Midbrain (tissue), 1 donor: ENCODE results near the gene VPS18.

Experiments used
- DNase-seq: peaks from one replicate; lab custom pipeline; 2025; lab: John Stamatoyannopoulos, UW

VPS18 gene

DNA sequence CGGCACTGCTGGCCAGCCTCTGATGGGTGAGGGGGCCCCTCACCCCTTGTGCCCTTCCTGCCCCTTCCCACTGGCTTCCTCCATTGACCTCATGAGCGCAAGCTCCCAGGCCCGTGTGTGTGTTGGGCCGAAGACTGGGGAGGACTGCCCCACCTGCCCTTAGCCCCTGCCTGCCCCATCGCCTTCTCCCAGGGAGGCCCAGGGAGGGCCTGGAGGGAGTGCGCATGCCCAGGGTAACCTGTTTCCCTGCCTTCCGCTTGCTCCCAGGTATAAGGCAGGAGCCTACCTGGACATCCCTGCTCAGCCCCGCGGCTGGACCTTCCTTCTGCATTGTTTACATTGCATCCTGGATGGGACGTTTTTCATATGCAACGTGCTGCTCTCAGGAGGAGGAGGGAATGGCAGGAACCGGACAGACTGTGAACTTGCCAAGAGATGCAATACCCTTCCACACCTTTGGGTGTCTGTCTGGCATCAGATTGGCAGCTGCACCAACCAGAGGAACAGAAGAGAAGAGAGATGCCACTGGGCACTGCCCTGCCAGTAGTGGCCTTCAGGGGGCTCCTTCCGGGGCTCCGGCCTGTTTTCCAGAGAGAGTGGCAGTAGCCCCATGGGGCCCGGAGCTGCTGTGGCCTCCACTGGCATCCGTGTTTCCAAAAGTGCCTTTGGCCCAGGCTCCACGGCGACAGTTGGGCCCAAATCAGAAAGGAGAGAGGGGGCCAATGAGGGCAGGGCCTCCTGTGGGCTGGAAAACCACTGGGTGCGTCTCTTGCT lies 43.7 kb downstream of the VPS18 start:
- DNase-seq: no peak

DNA sequence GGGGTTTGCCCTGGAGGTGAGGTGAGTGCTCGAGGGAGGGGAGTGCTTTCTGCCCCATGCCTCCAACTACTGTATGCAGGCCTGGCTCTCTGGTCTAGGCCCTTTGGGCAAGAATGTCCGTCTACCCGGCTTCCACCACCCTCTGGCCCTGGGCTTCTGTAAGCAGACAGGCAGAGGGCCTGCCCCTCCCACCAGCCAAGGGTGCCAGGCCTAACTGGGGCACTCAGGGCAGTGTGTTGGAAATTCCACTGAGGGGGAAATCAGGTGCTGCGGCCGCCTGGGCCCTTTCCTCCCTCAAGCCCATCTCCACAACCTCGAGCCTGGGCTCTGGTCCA lies 44.3 kb downstream of the VPS18 start:
- DNase-seq: no peak

- no peak for DNase-seq
Measured at GRCh38 chr15:40940296-40940801, 46.1 kb downstream of the VPS18 start.

DNA sequence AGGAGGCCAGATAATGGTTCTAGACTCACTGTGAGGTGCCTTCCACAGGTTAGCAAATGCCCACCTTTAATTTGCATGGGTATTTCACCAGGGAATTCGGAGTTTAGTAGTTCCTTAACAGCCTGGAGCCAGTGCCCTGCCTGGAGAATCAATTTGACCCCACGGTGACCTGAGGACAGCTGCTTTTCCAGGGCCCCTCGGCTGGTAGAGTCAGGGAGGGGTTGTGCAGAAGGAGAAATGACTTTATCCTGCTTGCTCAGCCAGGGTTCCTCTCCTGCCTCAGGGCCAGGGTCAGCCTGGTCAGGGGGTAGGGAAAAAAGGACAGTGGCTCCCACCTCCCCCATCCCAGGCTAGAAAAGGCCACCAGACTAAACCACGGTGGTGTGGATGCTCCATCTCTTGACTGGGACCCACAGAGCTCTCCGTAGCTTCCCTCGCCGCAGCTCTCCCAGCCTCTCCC lies 46.8 kb downstream of the VPS18 start:
- DNase-seq: no peak

DNA sequence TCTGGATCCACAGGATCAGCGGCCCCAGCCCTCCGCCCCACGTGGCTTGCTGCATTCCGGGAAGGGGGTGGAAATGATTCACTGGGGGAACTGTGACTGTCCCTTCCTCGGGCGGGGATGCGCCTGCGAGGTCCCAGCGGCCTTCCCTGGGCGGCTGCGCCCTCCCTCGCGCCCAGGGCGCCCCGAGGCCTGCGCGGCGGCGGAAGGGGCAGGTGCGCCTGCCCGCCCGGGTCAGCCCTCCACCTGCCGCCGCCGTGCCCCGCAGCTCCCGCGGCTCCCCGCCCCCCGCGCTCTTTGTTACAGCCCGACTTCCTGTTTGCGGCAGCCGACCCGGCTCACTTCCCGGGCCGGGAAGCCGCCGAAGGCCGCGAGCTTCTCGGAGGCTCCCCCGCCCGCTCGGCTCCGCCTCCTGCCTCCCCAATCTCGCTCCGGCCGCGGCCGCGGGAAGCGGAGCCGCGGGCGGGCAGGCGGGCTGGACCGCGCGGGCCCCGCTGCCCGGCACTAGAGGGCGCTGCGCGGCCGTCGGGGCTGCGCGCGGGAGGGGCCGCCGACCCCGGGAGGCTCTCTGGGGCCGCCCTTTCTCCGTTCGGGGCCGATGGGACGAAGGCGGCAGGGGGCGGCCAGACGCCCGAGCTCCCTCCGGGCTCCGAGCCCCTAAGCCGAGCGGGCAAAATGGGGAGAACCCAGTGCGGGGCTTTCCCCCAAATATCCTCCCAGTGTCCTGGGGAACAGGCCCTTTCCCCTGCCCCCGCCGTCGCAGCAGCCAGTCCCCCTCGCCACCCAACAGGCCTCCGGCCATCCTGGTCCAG lies 47.5 kb downstream of the VPS18 start:
- peak; percentile 49 for DNase-seq

GRCh38 chr15:40942337-40942854 lies 48.1 kb downstream of the VPS18 start:
- DNase-seq: no peak

- DNase-seq: no peak
Measured at GRCh38 chr15:40942878-40943277, 48.6 kb downstream of the VPS18 start.

DNA sequence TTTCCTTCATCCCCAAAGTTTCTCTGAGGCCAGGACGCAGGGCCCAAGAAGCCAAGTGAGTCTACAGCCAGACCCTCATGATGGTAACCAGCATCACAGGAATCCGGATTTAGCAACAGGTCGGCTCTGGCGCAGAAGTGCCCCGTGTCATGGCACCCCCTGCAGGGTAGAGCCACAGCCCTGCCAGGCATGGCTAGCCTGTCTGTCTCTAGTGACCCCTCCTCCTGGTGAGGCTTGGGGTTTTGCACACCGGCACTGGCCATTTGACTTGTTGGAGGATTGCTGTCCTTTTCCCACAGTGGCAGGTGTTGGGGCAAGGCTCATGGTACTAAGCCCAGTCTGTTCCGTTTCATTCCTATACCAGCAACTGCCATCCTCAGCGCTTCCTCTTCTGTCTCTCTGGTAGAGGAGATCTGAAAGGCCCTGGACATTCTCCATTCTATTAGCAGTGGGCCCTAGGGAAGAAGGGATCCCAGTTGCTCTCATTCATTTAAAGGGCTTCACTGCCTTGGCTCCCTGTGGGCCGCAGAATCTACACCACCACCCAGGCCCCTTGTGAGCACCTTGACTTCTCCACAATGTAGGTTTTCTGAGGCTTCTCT lies 49.6 kb downstream of the VPS18 start:
- DNase-seq: no peak

GRCh38 chr15:40944510-40945296 lies 50.5 kb downstream of the VPS18 start:
- no peak for DNase-seq

DNA sequence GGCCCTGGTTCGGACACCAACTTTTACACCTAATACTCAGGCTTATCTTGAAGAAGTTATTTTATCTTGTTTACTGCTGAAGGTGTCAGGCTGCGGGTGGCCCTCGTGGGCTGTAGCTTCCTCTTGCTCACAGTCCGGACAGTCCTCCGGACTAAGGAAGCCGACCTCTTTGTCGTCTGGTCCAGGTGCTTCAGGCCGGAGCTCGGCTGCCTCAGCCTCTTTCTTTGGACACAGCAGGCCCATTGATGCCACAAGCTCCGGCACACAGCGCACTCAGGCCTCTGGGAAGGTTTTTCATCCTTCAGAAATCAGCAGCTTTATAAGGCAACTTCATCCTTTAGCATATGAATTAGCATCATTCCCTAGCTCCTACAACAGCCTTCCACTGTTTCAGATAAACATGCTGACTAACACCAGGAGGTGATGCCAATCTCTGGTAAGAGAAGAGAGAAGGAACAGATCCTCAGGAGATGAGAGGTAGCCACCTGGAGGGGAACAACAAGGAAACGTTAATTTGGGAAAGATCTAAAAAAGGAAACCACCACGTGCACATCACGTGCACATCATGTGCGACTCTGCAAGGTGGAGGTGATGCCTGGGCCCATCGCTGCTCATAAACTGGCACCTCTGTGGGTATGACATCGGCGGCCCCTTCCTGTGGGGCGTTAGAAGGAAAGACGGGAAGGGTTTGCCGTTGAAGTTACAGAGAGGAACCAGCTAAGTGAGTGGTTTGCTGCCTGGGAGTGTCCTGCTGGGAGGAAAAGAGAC lies 54.6 kb downstream of the VPS18 start:
- no peak for DNase-seq

DNA sequence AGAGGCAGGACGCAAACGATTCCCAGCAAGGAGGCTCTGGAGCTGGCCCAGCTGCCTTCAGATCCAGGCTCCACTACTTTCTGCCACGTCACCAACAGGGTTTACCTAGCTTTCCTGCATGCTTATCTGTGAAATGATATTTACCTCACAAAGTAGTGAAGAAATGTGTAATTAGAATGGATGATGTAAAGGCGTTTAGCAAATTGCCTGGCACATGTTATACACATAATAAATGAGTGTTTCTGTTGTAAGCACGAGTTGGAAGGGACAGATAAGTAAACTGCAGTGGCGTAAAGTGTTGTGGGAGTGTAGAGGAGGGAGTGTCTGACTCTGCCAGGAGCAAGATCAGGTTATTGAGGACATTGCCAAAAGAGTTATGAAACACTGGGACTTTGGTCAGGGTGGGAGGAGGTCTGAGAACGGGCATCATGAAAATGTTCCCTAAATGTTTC lies 55.5 kb downstream of the VPS18 start:
- DNase-seq: no peak

DNA sequence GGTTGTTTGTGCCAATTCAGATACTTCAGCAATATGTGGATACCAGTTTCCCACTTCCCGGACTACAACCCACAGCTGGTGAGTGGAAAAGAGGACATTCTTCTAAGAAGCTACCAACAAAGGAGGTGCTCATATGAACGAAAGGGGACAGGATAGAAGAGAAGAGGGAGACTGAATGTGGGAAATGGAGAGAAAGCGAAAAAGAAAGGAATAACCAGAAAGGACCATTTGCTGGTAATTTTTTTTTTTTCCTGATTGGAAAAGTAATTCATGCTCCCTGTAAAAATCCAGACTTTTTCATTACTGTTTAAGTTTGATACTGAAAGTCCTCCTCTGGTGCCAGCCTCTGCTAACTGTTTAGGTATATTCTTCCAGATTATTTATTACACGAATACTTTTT lies 57.5 kb downstream of the VPS18 start:
- no peak for DNase-seq

GRCh38 chr15:40952301-40952900 lies 58.2 kb downstream of the VPS18 start:
- DNase-seq: no peak

- peak; percentile 90 for DNase-seq
Measured at GRCh38 chr15:40952901-40953712, 58.9 kb downstream of the VPS18 start, which contains the start of gene CHAC1. Gene CHAC1, plus strand, starts transcription at chr15:40953471. Its CDS starts 113 bp downstream, at chr15:40953584.
